Left ventricle myocardium superior (tissue), 1 donor: ENCODE data around the gene GPC5. TPM values are rescaled to one million over a fixed set of nuclear protein-coding genes. Genes with fewer than 3 reads are reported as not detected.

Experiments used
- ATAC-seq: fragments of 200-7000 bp; cut with Tn5 transposase; one replicate; pipeline ENCODE4 v1.9.1; 2020; ENCODE audit warnings: mild to moderate bottlenecking, moderate library complexity
- DNase-seq: peaks from one replicate; pipeline ENCODE4 v3.0.0-alpha.2; 2020
- intact Hi-C: fragments of 100-400 bp; cut with micrococcal nuclease; formaldehyde crosslinking; loops from one replicate; pipeline ENCODE4 v1.11.0; 2022
- total RNA-seq: library from RNA; stranded (reverse); fragmentation: NEBNext Ultra II Directional; extraction: Animal tissue kit (Norgen Biotek cat#: 25700); gene quantifications from one replicate; pipeline ENCODE4 v1.2.1, GENCODE V29; 2021
- donor health status: DM: no; HTN: yes; CAD: no; lungs with severe emphysema.

Gene GPC5
- total RNA-seq, 1 donor from 2014 or later = 1.8 TPM

- intact Hi-C loops = no loop called here
- DNase-seq = no peak
- ATAC-seq = no peak
These were observed 1176.1 kb downstream of the GPC5 start for GRCh38 chr13:92574499-92574898.

- ATAC-seq (no peak), DNase-seq (no peak)
- intact Hi-C loops = no loop called here
These were observed 1177.4 kb downstream of the GPC5 start for GRCh38 chr13:92575777-92576176.

DNA sequence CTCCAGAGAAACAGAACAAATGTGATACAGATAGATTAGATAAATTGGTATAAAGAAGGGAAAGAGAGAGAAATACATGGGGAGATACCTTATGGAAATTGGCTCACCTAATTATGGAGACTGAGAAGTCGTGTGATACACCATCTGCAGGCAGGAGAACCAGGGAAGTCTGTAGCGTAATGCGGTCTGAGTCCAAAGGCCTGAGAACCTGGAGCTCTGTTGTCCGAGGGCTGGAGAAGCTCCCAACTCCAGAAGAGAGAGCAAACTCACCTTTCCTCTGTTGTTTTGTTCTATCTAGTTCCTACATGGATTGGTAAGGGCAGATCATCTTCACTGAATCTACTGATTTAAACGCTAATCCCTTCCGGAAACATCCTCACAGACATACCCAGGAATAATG is 1179.9 kb downstream of the GPC5 start:
- intact Hi-C loops = no loop called here
- ATAC-seq (no peak), DNase-seq (no peak)

DNA sequence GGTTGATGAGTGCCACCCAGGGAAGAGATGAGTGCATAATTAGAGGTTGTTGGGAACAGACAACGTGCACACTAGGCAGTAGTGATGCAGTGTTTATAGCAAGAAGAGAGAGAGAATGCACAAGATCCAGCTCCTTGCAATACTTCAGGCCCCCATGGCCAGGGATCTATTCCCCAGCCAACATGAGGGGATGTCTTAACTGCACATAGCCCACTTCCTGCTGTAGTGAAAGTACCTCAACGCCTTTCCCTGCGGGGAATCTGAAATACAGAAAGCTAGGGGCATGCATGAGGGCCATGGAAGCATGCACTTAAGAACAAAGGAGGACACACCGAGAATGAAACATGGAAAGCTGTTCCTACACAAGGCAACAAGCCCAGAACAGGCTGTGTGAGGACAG is 1191.5 kb downstream of the GPC5 start:
- no peak for ATAC-seq
- intact Hi-C loops = no loop called here
- no peak for DNase-seq

GRCh38 chr13:92590503-92590908 is 1192.1 kb downstream of the GPC5 start:
- ATAC-seq (no peak), DNase-seq (no peak)
- intact Hi-C loops = no loop called here

DNA sequence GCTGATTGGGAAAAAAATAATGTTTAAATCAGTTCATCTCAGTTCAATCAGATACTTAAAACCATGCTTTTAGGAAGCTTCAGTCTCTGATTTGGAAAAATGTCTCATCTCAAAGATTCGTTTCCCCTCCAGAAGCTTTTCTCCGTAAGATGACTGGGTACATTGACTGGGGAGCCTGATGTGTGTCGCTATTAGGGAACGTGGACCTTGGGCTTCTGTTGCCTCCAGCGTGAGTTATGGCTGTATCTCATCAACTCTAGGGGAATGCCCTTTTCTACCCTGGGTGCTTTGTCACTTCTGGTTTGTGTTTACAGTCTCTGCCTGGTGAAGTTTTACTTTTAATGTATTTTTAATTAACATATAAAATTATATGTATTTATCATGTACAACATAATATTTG is 1192.7 kb downstream of the GPC5 start:
- ATAC-seq (no peak), DNase-seq (no peak)
- intact Hi-C loops = no loop called here

DNA sequence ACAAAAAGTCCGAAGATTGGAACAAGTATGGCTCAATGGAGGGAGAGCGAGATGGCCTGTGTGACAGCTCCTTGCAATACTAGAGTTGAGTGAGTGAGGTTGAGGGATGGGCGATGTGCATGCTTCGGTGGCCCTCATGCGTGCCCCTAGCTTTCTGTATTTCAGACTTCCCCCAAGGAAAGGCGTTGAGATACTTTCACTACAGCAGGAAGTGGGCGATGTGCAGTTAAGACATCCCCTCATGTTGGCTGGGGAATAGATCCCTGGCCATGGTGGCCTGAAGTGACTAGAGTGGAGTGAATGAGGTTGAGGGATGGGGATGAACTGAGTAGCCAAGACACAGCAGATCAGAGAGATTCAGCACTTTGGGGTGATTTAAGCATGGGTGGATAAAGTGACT is 1194.3 kb downstream of the GPC5 start:
- intact Hi-C loops = no loop called here
- ATAC-seq (no peak), DNase-seq (no peak)

- ATAC-seq = no peak
- DNase-seq = no peak
- intact Hi-C loops = no loop called here
These were observed 1204.1 kb downstream of the GPC5 start for GRCh38 chr13:92602560-92602959.

DNA sequence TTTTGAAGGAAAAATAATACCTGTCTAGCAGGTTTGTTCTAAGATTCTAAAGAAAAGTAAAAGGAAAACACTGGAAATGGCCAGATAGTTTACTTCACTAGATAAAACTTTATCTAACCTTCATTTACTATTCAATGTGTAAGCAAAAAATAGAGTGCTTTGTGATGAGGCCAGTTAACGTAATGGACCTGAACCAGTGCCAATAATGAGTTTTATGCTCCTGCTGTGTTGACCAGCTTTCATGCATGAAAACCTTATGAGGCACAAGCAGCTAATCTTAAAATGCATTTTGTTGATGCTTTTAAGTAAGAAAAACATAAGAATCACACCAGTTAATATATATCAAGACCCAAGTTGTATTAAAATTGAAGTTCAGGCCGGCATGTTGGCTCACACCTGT is 1211.0 kb downstream of the GPC5 start:
- intact Hi-C loops = no loop called here
- no peak for DNase-seq
- ATAC-seq = no peak

- ATAC-seq (no peak), DNase-seq (no peak)
- intact Hi-C loops = no loop called here
These were observed 1214.5 kb downstream of the GPC5 start for GRCh38 chr13:92612892-92613291.

DNA sequence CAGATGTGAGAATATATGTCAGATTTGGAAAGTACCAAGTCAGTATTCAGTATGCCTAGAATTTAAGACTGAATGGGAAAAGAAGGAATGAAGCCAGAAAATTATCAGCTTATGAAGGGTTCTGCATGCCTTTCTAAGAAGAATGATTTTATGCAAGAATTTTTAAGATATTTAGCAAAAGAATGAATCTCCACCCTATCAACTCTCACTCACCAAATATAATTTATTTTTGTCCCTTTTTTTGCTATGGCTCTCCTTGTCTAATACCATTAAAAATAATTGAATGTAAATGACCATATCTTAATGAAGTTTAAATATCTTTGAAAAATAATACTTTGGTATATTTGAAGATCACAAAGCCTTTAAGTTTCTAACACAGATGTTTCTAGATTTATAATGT is 1215.5 kb downstream of the GPC5 start:
- ATAC-seq (no peak), DNase-seq (no peak)
- intact Hi-C loops = no loop called here

- ATAC-seq = no peak
These were observed 1223.6 kb downstream of the GPC5 start for GRCh38 chr13:92621985-92622384.

DNA sequence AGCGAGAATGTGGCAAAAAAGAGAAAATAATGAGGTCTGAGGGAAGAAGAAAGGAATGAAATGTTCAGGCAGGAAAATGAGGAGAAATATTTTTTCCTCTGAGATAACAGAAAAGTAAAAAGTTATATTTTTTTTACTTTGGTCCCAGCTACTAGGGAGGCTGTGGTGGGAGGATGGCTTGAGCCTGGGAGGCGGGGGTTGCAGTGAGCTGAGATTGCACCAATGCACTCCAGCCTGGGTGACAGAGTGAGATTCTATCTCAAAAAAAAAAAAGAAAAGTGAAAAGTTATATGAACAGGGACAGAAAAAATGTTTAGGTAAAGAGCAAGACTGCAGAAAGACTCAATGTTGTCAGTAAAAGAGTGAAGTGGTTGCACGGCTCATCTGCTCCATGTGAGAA is 1224.5 kb downstream of the GPC5 start:
- no peak for ATAC-seq
- intact Hi-C loops = no loop called here
- DNase-seq = no peak

More at GRCh38 chr13:92621985-92622384, 1223.6 kb downstream of the GPC5 start:
- intact Hi-C loops = no loop called here
- no peak for DNase-seq

DNA sequence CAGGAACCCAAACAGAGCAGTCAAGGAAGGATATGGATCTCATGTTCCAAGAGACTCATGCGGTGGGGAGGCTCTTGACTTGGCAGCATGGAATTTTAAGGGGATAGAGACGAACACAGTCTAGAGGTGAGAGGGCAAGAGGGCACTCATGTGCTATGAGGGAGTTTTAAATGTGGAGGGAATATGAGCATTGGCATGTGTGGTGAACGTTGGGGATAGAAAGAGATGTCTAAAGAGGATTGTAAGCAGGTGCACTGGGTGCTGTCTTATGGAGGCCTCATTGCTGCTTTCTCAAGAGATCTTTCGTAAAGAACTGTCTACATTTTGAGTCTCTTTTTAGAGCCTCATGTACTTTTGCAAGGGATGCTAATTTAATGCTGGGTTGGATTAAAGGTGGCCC is 1227.9 kb downstream of the GPC5 start:
- intact Hi-C loops = no loop called here
- DNase-seq (no peak), ATAC-seq (no peak)

GRCh38 chr13:92640936-92641335 is 1242.5 kb downstream of the GPC5 start:
- DNase-seq (no peak), ATAC-seq (no peak)
- intact Hi-C loops = no loop called here

DNA sequence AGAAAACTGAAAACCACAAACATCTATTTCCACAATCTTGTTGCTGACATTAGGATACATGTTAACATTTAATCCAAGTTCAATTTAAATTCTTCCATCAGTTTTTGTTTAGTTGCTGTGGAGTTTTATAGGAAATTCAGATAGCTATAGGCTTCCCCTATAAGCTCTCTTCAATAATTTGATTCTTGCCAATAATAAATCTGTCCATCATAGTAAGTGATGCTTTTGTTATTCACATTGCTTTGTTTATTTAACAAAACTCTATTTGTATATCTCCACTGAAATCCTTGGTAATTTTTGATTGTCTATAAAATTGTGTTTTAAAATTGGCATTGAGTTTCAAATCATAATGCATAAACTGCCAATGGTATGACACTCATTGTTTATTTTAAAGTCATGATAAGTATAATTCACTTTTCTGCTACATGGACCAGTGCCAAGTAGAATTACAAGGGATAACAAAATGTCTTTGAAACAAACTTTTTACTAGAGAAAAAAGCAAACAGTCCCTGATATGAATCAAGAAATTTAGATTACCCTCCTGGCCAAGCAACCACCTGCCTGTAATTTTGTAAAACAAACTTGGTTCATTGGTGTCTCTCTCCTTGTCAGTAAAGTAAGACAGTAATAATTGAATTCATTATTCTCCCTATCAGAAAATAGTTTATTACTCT is 1250.9 kb downstream of the GPC5 start:
- ATAC-seq = no peak
- intact Hi-C loops = no loop called here
- DNase-seq = no peak

GRCh38 chr13:92656103-92656502 is 1257.7 kb downstream of the GPC5 start:
- ATAC-seq (no peak), DNase-seq (no peak)
- intact Hi-C loops = no loop called here

GRCh38 chr13:92656648-92657047 is 1258.2 kb downstream of the GPC5 start:
- no peak for DNase-seq
- ATAC-seq = no peak

DNA sequence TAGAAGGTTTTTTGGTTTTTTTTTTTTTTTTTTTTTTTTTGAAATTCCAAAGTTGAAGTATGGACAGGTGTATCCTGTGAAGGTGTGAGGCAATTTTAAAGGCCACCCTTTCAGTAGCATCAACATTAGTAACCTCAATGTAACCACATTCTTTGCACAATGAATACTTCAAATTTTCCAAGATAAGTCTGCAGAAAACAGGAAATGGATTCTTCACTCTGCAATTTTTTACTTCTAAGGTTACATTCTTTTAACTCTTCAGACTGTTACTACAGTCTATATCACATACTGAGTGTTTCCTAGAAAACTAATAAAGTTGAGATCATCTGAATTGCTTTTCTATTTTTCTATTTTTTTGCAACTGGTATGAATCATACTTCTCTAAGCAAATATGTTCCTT is 1259.1 kb downstream of the GPC5 start:
- no peak for ATAC-seq
- intact Hi-C loops = no loop called here
- no peak for DNase-seq

More at GRCh38 chr13:92656648-92657047, 1258.2 kb downstream of the GPC5 start:
- intact Hi-C loops = no loop called here

- no peak for DNase-seq
- intact Hi-C loops = no loop called here
- ATAC-seq = no peak
These were observed 1259.9 kb downstream of the GPC5 start for GRCh38 chr13:92658293-92658692.

DNA sequence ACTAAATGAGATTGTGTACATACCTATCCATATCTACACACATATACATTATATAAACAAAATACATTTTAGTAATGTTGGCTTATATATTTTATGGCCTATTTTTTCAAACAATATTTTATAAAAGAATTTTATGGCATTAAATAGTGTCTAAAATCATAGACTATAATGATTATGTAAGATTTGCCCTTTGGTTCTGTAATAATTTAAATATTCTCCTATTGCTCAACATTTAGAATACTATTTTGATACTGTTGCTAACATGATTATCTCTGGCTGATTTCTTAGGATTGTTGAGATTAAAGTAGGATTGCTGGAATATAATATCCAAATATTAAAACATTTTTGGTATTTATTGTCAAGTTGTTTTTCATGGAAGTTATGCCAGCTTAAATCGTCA is 1263.0 kb downstream of the GPC5 start:
- intact Hi-C loops = no loop called here
- ATAC-seq (no peak), DNase-seq (no peak)

DNA sequence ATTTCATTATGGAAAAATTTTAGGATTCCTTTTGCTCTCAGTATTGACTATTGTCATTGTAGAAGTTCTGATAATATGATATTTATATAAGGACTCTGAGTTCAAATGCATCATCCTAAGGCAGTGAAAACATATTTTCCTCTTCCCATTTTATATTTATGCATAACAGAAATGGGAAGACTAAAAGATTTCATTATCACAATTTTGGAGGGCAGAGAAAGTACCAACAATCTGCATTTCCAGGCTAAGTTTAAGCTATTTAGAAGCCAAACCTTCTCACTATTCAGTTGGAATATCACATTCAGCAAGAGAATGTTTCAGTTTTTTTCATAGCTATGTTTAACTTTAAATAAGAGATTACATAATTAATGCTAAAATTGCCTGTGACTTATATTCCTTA is 1269.7 kb downstream of the GPC5 start:
- DNase-seq = no peak
- ATAC-seq = no peak
- intact Hi-C loops = no loop called here
